HepG2 (cell line): ENCODE data around the gene TMPRSS7. TPM values are rescaled to one million over a fixed set of nuclear protein-coding genes. Genes with fewer than 3 reads are reported as not detected.

Source experiments
- ATAC-seq: fragments of 200-7000 bp; cut with Tn5 transposase; 3 replicates; pipeline ENCODE4 v1.9.1; 2020; ENCODE audit warnings: mild to moderate bottlenecking, moderate library complexity
- BruUV-seq: library from RNA; stranded (reverse); fragments of 400-500 nt; replicated peaks from 2 replicates; lab custom pipeline; 2021; lab: Mats Ljungman, UMichigan
- CTCF ChIA-PET: fragments of 300-600 bp; formaldehyde crosslinking; extraction: SDS; loops from one replicate; lab custom pipeline; 2021; ENCODE audit warnings: low total read pairs, inconsistent platforms, low intra/inter-chr PET ratio; lab: Yijun Ruan, JAX
- POLR2A ChIA-PET: fragments of 350-600 bp; sonication (Branson Sonifier 250); formaldehyde crosslinking; loops from one replicate; lab custom pipeline; 2020; ENCODE audit warnings: antibody characterized with exemption, inconsistent platforms; lab: Yijun Ruan, JAX
- DNase-seq: peaks from one replicate; pipeline ENCODE4 v3.0.0-alpha.2; 2015; ENCODE audit warnings: low spot score
- FAIRE-seq: peaks from 3 replicates; lab custom pipeline; 2011; peaks lifted over from hg19 to GRCh38; lab: Jason Lieb, UNC
- H2AFZ ChIP-seq: one replicate; pipeline ENCODE4 v1.6.1; 2011; ENCODE audit warnings: low read length, inconsistent platforms
- H3K27ac ChIP-seq: fragments of 300-600 bp; 3 replicates; pipeline ENCODE4 v1.8.0; 2011; ENCODE audit warnings: mixed run types, mild to moderate bottlenecking, mixed read lengths, low read length, inconsistent platforms; ENCODE audit not compliant: insufficient read depth; ENCODE audit errors: extremely low read length
- H3K27me3 ChIP-seq, 2 experiments: fragments of 200-600 bp in 1 of 2; 2 replicates in 1 of 2; 3 replicates in 1 of 2; pipeline versions ENCODE4 v1.6.0 to v1.8.0; 2011; ENCODE audit warnings: low read length in 2 of 2, mild to moderate bottlenecking in 2 of 2, moderate library complexity in 2 of 2, inconsistent platforms in 1 of 2; ENCODE audit not compliant: insufficient read depth in 2 of 2, control insufficient read depth in 1 of 2
- H3K36me3 ChIP-seq, 2 experiments: fragments of 200-600 bp in 1 of 2; replicated peaks in 1 of 2; 2 replicates in 1 of 2; 3 replicates in 1 of 2; pipeline versions ENCODE4 v1.5.1 to v1.8.0; 2011; ENCODE audit warnings: low read length in 2 of 2, inconsistent platforms in 1 of 2; ENCODE audit not compliant: insufficient read depth in 2 of 2, control insufficient read depth in 1 of 2
- H3K4me1 ChIP-seq: 2 replicates; pipeline ENCODE4 v1.5.1; 2012; ENCODE audit warnings: low read length, inconsistent platforms; ENCODE audit not compliant: insufficient read depth
- H3K4me2 ChIP-seq: 2 replicates; pipeline ENCODE4 v1.6.0; 2011; ENCODE audit warnings: low read depth, low read length, inconsistent platforms
- H3K4me3 ChIP-seq, 3 experiments: fragments of 200-600 bp in 1 of 3; sonication (generic), shearing (Covaris generic) in 1 of 3; replicated peaks in 1 of 3; 2 replicates each; pipeline ENCODE4 v1.5.1; 2011 to 2016; ENCODE audit warnings: low read length in 3 of 3, inconsistent platforms in 2 of 3, low read depth in 2 of 3, mild to moderate bottlenecking in 2 of 3, control low read depth in 1 of 3, mixed read lengths in 1 of 3; ENCODE audit not compliant: insufficient read depth in 1 of 3
- H3K79me2 ChIP-seq: one replicate; pipeline ENCODE4 v1.6.1; 2011; ENCODE audit warnings: low read length, inconsistent platforms; ENCODE audit not compliant: insufficient read depth
- H3K9ac ChIP-seq: 2 replicates; pipeline ENCODE4 v1.6.0; 2011; ENCODE audit warnings: mild to moderate bottlenecking, low read depth, low read length, inconsistent platforms; ENCODE audit not compliant: insufficient read depth
- H3K9me3 ChIP-seq: 2 replicates; pipeline ENCODE4 v1.5.1; 2012; ENCODE audit warnings: mild to moderate bottlenecking, low read length
- H4K20me1 ChIP-seq: 2 replicates; pipeline ENCODE4 v1.6.0; 2011; ENCODE audit warnings: inconsistent platforms, mild to moderate bottlenecking, low read length, moderate library complexity; ENCODE audit not compliant: insufficient read depth
- AHR ChIP-seq: IDR thresholded peaks from 2 replicates; pipeline ENCODE4 v1.6.1; 2018; ENCODE audit warnings: missing genetic modification reagents, missing compliant biosample characterization
- HHEX ChIP-seq: IDR thresholded peaks from 2 replicates; pipeline ENCODE4 v1.6.1; 2016; ENCODE audit warnings: control low read depth
- HIC2 ChIP-seq: sonication (generic); formaldehyde crosslinking; IDR thresholded peaks from 2 replicates; pipeline ENCODE4 v1.9.0; 2022; ENCODE audit warnings: low read depth, missing genetic modification reagents
- KDM1A ChIP-seq: IDR thresholded peaks from 2 replicates; pipeline ENCODE4 v1.6.1; 2016; ENCODE audit warnings: missing compliant biosample characterization
- NFKB2 ChIP-seq: sonication (generic); formaldehyde crosslinking; IDR thresholded peaks from 2 replicates; pipeline ENCODE4 v1.4.0; 2020; ENCODE audit warnings: missing genetic modification reagents, borderline replicate concordance
- NR1H2 ChIP-seq: sonication (generic); formaldehyde crosslinking; IDR thresholded peaks from 2 replicates; pipeline ENCODE4 v1.8.1; 2022; ENCODE audit warnings: low read depth, missing genetic modification reagents, borderline replicate concordance
- PAF1 ChIP-seq: IDR thresholded peaks from 2 replicates; pipeline ENCODE4 v1.6.1; 2016; ENCODE audit warnings: missing genetic modification reagents, missing compliant biosample characterization
- PCBP1 ChIP-seq: fragments of 200-400 bp; formaldehyde crosslinking; IDR thresholded peaks from 2 replicates; pipeline ENCODE4 v1.6.1; 2017; ENCODE audit warnings: mild to moderate bottlenecking, low read depth, low read length, borderline replicate concordance
- PRMT3 ChIP-seq: sonication (generic); formaldehyde crosslinking; IDR thresholded peaks from 2 replicates; pipeline ENCODE4 v1.8.1; 2022; ENCODE audit warnings: low read depth, mild to moderate bottlenecking, moderate library complexity, missing genetic modification reagents, borderline replicate concordance
- RXRB ChIP-seq: IDR thresholded peaks from 2 replicates; pipeline ENCODE4 v1.6.1; 2016; ENCODE audit warnings: borderline replicate concordance, missing genetic modification reagents, missing compliant biosample characterization
- ZNF274 ChIP-seq: sonication (generic); formaldehyde crosslinking; IDR thresholded peaks from 2 replicates; pipeline ENCODE4 v1.5.1; 2020; ENCODE audit warnings: mild to moderate bottlenecking, missing genetic modification reagents
- ZNF317 ChIP-seq: sonication (generic); formaldehyde crosslinking; IDR thresholded peaks from 2 replicates; pipeline ENCODE4 v1.5.0; 2020; ENCODE audit warnings: mild to moderate bottlenecking, missing genetic modification reagents
- ZNF616 ChIP-seq: sonication (generic); formaldehyde crosslinking; IDR thresholded peaks from 2 replicates; pipeline ENCODE4 v1.5.0; 2020; ENCODE audit warnings: low read depth, mild to moderate bottlenecking, missing genetic modification reagents
- ZNF660 ChIP-seq: sonication (generic); formaldehyde crosslinking; IDR thresholded peaks from 2 replicates; pipeline ENCODE4 v1.5.1; 2020; ENCODE audit warnings: mild to moderate bottlenecking, low read depth, missing genetic modification reagents, borderline replicate concordance
- ZNF713 ChIP-seq: sonication (generic); formaldehyde crosslinking; IDR thresholded peaks from 2 replicates; pipeline ENCODE4 v1.4.0; 2020; ENCODE audit warnings: mild to moderate bottlenecking, missing genetic modification reagents
- ZNF720 ChIP-seq: sonication (generic); formaldehyde crosslinking; IDR thresholded peaks from 2 replicates; pipeline ENCODE4 v1.4.0; 2020; ENCODE audit warnings: missing genetic modification reagents
- ZNF879 ChIP-seq: sonication (generic); formaldehyde crosslinking; IDR thresholded peaks from 2 replicates; pipeline ENCODE4 v1.8.1; 2023; ENCODE audit warnings: missing genetic modification reagents
- WGBS: methylation state at CpG from one replicate; pipeline ENCODE4 v1.1.6; 2017; ENCODE audit warnings: low lambda C conversion rate; 5-methylcytosine and 5-hydroxymethylcytosine counted together
- in situ Hi-C: cut with HindIII; loops from 2 replicates; pipeline ENCODE4 v1.10.0; 2017; ENCODE audit warnings: low pct_unique_long_range_greater_than_20kb; ENCODE audit not compliant: extremely low pct_ligation_motif_present
- intact Hi-C: fragments of 100-400 bp; cut with micrococcal nuclease; formaldehyde crosslinking; loops from one replicate; pipeline ENCODE4 v1.10.0; 2022; ENCODE audit not compliant: unreplicated experiment
- polyA plus RNA-seq, 8 experiments: library from polyadenylated mRNA; depleted of rRNA in 3 of 8; stranded (reverse) in 7 of 8; unstranded in 1 of 8; fragments of >200 nt; fragmentation: Illumina TruSeq in 4 of 8; extraction: Trizol in 4 of 8; gene quantifications; 2 replicates each; pipeline versions ENCODE4 v1.2.1 to v1.2.3, GENCODE V29; 2011 to 2016; ENCODE audit warnings: low read depth in 4 of 8, missing spikeins in 1 of 8, mixed read lengths in 1 of 8; ENCODE audit not compliant: insufficient read depth in 1 of 8
- total RNA-seq, 5 experiments: library from RNA; depleted of rRNA; stranded (reverse); fragments of >200 nt; fragmentation: Illumina TruSeq; extraction: Trizol; gene quantifications; 2 replicates each; pipeline ENCODE4 v1.2.3, GENCODE V29; 2016; ENCODE audit warnings: low read depth in 1 of 5
- TF ChIP-seq, protein P1 (sequence below): sonication (generic); formaldehyde crosslinking; IDR thresholded peaks from 2 replicates; pipeline ENCODE4 v1.5.1; 2020; ENCODE audit warnings: mild to moderate bottlenecking, moderate library complexity, missing genetic modification reagents

The TMPRSS7 gene
- total and polyA plus RNA-seq, 2 of the 13 experiments (the other 11 are each of a cell fraction or from before 2014, with no cell fraction given) = not detected

GRCh38 chr3:112116748-112117186 is 82.2 kb downstream of the TMPRSS7 start:
- WGBS = 62% methylated on average over 13 of the region's 13 CpGs
- H3K4me1 ChIP-seq = no peaks in the 10 kb centered on the region
- H3K79me2 ChIP-seq = no peaks in the 10 kb centered on the region
- H4K20me1 ChIP-seq = no peaks in the 10 kb centered on the region
- in situ Hi-C loops = loop anchor here (10.0 kb wide), 1 partner anchor 418 kb away; no protein-coding TSS in a partner anchor
- TF ChIP-seq PCBP1 = no peak
- no peak for TF ChIP-seq AHR (CRISPR knock-in tag)
- TF ChIP-seq RXRB = no peak
- no peak for TF ChIP-seq HIC2 (CRISPR knock-in tag)
- no peak for TF ChIP-seq KDM1A
- no peak for TF ChIP-seq ZNF317 (CRISPR knock-in tag)
- intact Hi-C loops = no loop called here
- FAIRE-seq (no peak), DNase-seq (no peak), ATAC-seq (no peak)
- no peak overlapping the region for H3K9ac ChIP-seq
- H3K27ac ChIP-seq = no peak overlapping the region
- POLR2A ChIA-PET = no interaction called here
- no peak overlapping the region for H2AFZ ChIP-seq
- no peaks in the 10 kb centered on the region for H3K9me3 ChIP-seq
- CTCF ChIA-PET = no interaction called here
- no TSS peak for BruUV-seq
- no peaks in the 10 kb centered on the region for H3K27me3 ChIP-seq
- no peak overlapping the region for H3K4me3 ChIP-seq
- H3K4me2 ChIP-seq = no peak overlapping the region
- H3K36me3 ChIP-seq = no peaks in the 10 kb centered on the region

DNA sequence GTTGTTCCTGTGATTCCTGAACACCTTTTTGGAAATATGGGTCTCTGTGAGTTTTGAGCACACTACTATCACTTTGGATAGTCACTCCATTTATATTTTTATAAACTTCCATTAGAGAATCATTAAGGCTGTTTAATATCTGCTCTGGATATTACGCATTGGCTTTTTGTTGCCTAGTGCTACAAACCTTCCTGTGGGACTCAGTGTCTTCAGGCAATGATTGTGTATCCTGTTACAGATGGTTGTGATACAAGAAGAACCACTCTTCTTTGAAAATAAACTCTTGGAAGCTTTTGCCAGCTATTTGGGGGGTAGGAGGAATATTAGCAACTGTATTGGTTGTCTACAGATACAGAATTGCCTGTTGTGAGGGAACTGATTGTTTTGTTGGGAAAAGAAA is 82.9 kb downstream of the TMPRSS7 start:
- H3K79me2 ChIP-seq = no peaks in the 10 kb centered on the region
- no peaks in the 10 kb centered on the region for H3K36me3 ChIP-seq
- DNase-seq (no peak), FAIRE-seq (no peak), ATAC-seq (no peak)
- ChIA-PET POLR2A (no interaction called here), CTCF (no interaction called here)
- no peak overlapping the region for H3K9ac ChIP-seq
- no peak overlapping the region for H2AFZ ChIP-seq
- H3K27me3 ChIP-seq = no peaks in the 10 kb centered on the region
- H4K20me1 ChIP-seq = no peaks in the 10 kb centered on the region
- in situ Hi-C loops (loop anchor here (10.0 kb wide), 1 partner anchor 417 kb away; no protein-coding TSS in a partner anchor), intact Hi-C loops (no loop called here)
- no peak overlapping the region for H3K4me2 ChIP-seq
- H3K4me1 ChIP-seq = no peaks in the 10 kb centered on the region
- no peak overlapping the region for H3K27ac ChIP-seq
- BruUV-seq = no TSS peak
- WGBS = 70% methylated on average over 1 of the region's 1 CpG
- no peaks in the 10 kb centered on the region for H3K9me3 ChIP-seq
- no peak overlapping the region for H3K4me3 ChIP-seq
- no peak for TF ChIP-seq ZNF274 (CRISPR knock-in tag)
- no peak for TF ChIP-seq ZNF616 (CRISPR knock-in tag)
- TF ChIP-seq, protein P1, sequence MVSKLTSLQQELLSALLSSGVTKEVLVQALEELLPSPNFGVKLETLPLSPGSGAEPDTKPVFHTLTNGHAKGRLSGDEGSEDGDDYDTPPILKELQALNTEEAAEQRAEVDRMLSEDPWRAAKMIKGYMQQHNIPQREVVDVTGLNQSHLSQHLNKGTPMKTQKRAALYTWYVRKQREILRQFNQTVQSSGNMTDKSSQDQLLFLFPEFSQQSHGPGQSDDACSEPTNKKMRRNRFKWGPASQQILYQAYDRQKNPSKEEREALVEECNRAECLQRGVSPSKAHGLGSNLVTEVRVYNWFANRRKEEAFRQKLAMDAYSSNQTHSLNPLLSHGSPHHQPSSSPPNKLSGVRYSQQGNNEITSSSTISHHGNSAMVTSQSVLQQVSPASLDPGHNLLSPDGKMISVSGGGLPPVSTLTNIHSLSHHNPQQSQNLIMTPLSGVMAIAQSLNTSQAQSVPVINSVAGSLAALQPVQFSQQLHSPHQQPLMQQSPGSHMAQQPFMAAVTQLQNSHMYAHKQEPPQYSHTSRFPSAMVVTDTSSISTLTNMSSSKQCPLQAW (CRISPR knock-in tag) = no peak
- TF ChIP-seq PRMT3 (CRISPR knock-in tag) = no peak
- TF ChIP-seq NFKB2 = no peak
- no peak for TF ChIP-seq NR1H2 (CRISPR knock-in tag)
- no peak for TF ChIP-seq HHEX (CRISPR knock-in tag)
- no peak for TF ChIP-seq ZNF713 (CRISPR knock-in tag)
- no peak for TF ChIP-seq ZNF660 (CRISPR knock-in tag)
- no peak for TF ChIP-seq ZNF720
- TF ChIP-seq PAF1 (CRISPR knock-in tag) = no peak
- no peak for TF ChIP-seq ZNF879 (CRISPR knock-in tag)
